ENCODE measurements around the gene TSG101.

The TSG101 gene

GRCh38 chr11:18468059-18468458, 58.7 kb downstream of the TSG101 start:
- no peak overlapping the region for H3K4me3 ChIP-seq (ENCODE audit: low read depth, low read length)
- H3K9me3 ChIP-seq (ENCODE audit: control insufficient read depth, insufficient read depth, low read length), result no peaks in the 10 kb centered on the region
- no peak overlapping the region for H3K9ac ChIP-seq (ENCODE audit: low read depth, low read length)
- no peaks in the 10 kb centered on the region for H3K4me1 ChIP-seq (ENCODE audit: control insufficient read depth, insufficient read depth, low read length)
- H3K27ac ChIP-seq (ENCODE audit: low read depth, low read length), result no peak overlapping the region
- no peaks in the 10 kb centered on the region for H3K27me3 ChIP-seq (ENCODE audit: control insufficient read depth, insufficient read depth, low read length)
- H3K36me3 ChIP-seq (ENCODE audit: control insufficient read depth, insufficient read depth, low read length), result no peaks in the 10 kb centered on the region

- Histone ChIP-seq H3K9me3 (ENCODE audit: control insufficient read depth, insufficient read depth, low read length) (no peaks in the 10 kb centered on the region), H3K4me3 (ENCODE audit: low read depth, low read length) (no peak overlapping the region), H3K27ac (ENCODE audit: low read depth, low read length) (no peak overlapping the region), H3K4me1 (ENCODE audit: control insufficient read depth, insufficient read depth, low read length) (no peaks in the 10 kb centered on the region), H3K9ac (ENCODE audit: low read depth, low read length) (no peak overlapping the region), H3K27me3 (ENCODE audit: control insufficient read depth, insufficient read depth, low read length) (no peaks in the 10 kb centered on the region), H3K36me3 (ENCODE audit: control insufficient read depth, insufficient read depth, low read length) (no peaks in the 10 kb centered on the region)
Observed at GRCh38 chr11:18466402-18466801, 60.3 kb downstream of the TSG101 start.

DNA sequence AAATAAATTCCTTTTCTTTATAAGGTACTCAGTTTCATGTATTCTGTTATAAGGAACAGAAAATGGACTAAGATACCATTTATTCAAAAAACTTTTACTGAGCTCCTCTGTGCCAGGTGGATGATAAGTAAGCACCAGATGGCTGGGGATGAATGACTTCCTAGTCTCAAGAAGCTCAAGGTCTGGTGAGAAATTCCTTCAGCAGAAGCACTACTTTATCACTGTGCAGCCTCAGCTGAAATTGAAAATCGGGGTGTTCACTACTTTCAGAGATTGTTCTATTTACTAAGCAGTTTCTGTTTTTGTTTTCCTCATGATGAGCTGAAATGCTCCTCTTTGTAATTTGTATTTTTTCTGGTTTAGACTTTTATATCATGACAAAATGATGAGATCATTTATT, 63.3 kb downstream of the TSG101 start:
- no peaks in the 10 kb centered on the region for H3K4me1 ChIP-seq (ENCODE audit: control insufficient read depth, insufficient read depth, low read length)
- no peak overlapping the region for H3K9ac ChIP-seq (ENCODE audit: low read depth, low read length)
- no peaks in the 10 kb centered on the region for H3K36me3 ChIP-seq (ENCODE audit: control insufficient read depth, insufficient read depth, low read length)
- no peak overlapping the region for H3K4me3 ChIP-seq (ENCODE audit: low read depth, low read length)
- H3K27ac ChIP-seq (ENCODE audit: low read depth, low read length), result no peak overlapping the region
- H3K9me3 ChIP-seq (ENCODE audit: control insufficient read depth, insufficient read depth, low read length), result no peaks in the 10 kb centered on the region
- H3K27me3 ChIP-seq (ENCODE audit: control insufficient read depth, insufficient read depth, low read length), result no peaks in the 10 kb centered on the region

- no peaks in the 10 kb centered on the region for H3K9me3 ChIP-seq (ENCODE audit: control insufficient read depth, insufficient read depth, low read length)
- no peak overlapping the region for H3K4me3 ChIP-seq (ENCODE audit: low read depth, low read length)
- H3K9ac ChIP-seq (ENCODE audit: low read depth, low read length), result no peak overlapping the region
- no peak overlapping the region for H3K27ac ChIP-seq (ENCODE audit: low read depth, low read length)
- H3K36me3 ChIP-seq (ENCODE audit: control insufficient read depth, insufficient read depth, low read length), result no peaks in the 10 kb centered on the region
- H3K27me3 ChIP-seq (ENCODE audit: control insufficient read depth, insufficient read depth, low read length), result no peaks in the 10 kb centered on the region
- no peaks in the 10 kb centered on the region for H3K4me1 ChIP-seq (ENCODE audit: control insufficient read depth, insufficient read depth, low read length)
Observed at GRCh38 chr11:18461909-18462308, 64.8 kb downstream of the TSG101 start.

- Histone ChIP-seq H3K36me3 (ENCODE audit: control insufficient read depth, insufficient read depth, low read length) (no peaks in the 10 kb centered on the region), H3K4me1 (ENCODE audit: control insufficient read depth, insufficient read depth, low read length) (no peaks in the 10 kb centered on the region), H3K27ac (ENCODE audit: low read depth, low read length) (no peak overlapping the region), H3K9me3 (ENCODE audit: control insufficient read depth, insufficient read depth, low read length) (no peaks in the 10 kb centered on the region), H3K27me3 (ENCODE audit: control insufficient read depth, insufficient read depth, low read length) (no peaks in the 10 kb centered on the region), H3K9ac (ENCODE audit: low read depth, low read length) (no peak overlapping the region), H3K4me3 (ENCODE audit: low read depth, low read length) (no peak overlapping the region)
Observed at GRCh38 chr11:18459634-18460033, 67.1 kb downstream of the TSG101 start.

- no peak overlapping the region for H3K27ac ChIP-seq (ENCODE audit: low read depth, low read length)
- H3K9me3 ChIP-seq (ENCODE audit: control insufficient read depth, insufficient read depth, low read length), result no peaks in the 10 kb centered on the region
- H3K36me3 ChIP-seq (ENCODE audit: control insufficient read depth, insufficient read depth, low read length), result no peaks in the 10 kb centered on the region
- H3K4me1 ChIP-seq (ENCODE audit: control insufficient read depth, insufficient read depth, low read length), result no peaks in the 10 kb centered on the region
- H3K4me3 ChIP-seq (ENCODE audit: low read depth, low read length), result no peak overlapping the region
- no peaks in the 10 kb centered on the region for H3K27me3 ChIP-seq (ENCODE audit: control insufficient read depth, insufficient read depth, low read length)
- no peak overlapping the region for H3K9ac ChIP-seq (ENCODE audit: low read depth, low read length)
Observed at GRCh38 chr11:18457450-18457849, 69.3 kb downstream of the TSG101 start.

DNA sequence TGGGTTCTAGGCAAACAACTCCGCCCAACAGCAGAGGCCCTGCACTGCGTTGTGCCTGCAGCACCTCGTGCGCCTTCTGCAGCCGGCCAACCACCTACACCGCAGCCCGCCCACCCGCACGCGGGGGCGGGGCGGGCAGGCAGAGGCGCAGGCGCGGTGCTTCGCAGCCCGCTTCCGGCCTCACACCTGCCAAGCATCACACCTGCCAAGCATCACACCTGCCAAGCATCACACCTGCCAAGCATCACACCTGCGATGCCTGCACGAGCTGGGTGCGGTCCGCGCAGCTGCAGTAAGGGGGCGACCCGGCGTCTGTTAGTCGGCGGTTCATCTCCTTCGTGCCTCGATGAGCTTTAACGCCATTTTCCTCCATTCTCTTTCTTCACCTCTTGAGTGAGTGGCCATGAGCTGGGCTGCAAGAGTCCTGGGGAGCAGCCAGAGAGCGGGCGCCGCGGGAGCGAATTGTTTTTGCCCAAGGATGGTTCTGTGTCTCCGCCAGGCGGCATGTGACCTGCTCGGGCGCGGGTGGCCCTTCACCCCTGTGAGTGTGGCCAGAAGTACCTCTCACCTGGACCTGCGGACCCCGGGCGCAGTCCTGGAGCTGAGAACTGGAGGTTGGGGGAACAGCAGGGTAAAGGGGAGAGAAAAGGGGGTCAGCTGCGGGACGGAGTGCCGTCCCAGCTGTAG, 70.9 kb downstream of the TSG101 start, which contains the start of gene LDHAL6A:
TSS of gene LDHAL6A (plus strand) at position 171 of the 687 bp plus-strand sequence. CDS start 825 bp downstream, outside the sequence.
- no peaks in the 10 kb centered on the region for H3K4me1 ChIP-seq (ENCODE audit: control insufficient read depth, insufficient read depth, low read length)
- H3K9ac ChIP-seq (ENCODE audit: low read depth, low read length), result no peak within 1 kb of the TSS
- H3K9me3 ChIP-seq (ENCODE audit: control insufficient read depth, insufficient read depth, low read length), result no peaks in the 10 kb centered on the region
- no peaks in the 10 kb centered on the region for H3K27me3 ChIP-seq (ENCODE audit: control insufficient read depth, insufficient read depth, low read length)
- no peaks in the 10 kb centered on the region for H3K36me3 ChIP-seq (ENCODE audit: control insufficient read depth, insufficient read depth, low read length)
- H3K4me3 ChIP-seq (ENCODE audit: low read depth, low read length), result no peak within 1 kb of the TSS
- H3K27ac ChIP-seq (ENCODE audit: low read depth, low read length), result no peak within 1 kb of the TSS

DNA sequence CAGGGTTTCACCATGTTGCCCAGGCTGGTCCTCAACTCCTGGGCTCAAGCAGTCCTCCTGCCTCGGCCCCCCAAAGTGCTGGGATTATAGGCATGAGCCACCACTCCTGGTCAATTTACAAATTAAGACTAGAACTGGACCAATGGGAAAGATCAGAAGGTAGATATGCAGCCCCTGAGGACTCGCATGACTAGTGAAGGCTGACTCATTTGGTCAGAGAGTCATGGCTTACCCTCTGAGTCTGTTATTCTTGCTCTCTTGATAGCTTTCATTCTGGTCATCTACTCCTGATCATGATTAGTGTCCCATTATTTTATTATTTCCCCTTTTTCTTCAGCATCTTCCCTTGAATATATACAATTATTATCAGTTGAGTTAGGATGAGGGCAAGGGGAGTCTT, 73.8 kb downstream of the TSG101 start:
- Histone ChIP-seq H3K27me3 (ENCODE audit: control insufficient read depth, insufficient read depth, low read length) (no peaks in the 10 kb centered on the region), H3K9me3 (ENCODE audit: control insufficient read depth, insufficient read depth, low read length) (no peaks in the 10 kb centered on the region), H3K4me3 (ENCODE audit: low read depth, low read length) (no peak overlapping the region), H3K4me1 (ENCODE audit: control insufficient read depth, insufficient read depth, low read length) (no peaks in the 10 kb centered on the region), H3K9ac (ENCODE audit: low read depth, low read length) (no peak overlapping the region), H3K36me3 (ENCODE audit: control insufficient read depth, insufficient read depth, low read length) (no peaks in the 10 kb centered on the region), H3K27ac (ENCODE audit: low read depth, low read length) (no peak overlapping the region)

GRCh38 chr11:18449251-18449650, 77.5 kb downstream of the TSG101 start:
- Histone ChIP-seq H3K27me3 (ENCODE audit: control insufficient read depth, insufficient read depth, low read length) (no peaks in the 10 kb centered on the region), H3K4me3 (ENCODE audit: low read depth, low read length) (no peak overlapping the region)

GRCh38 chr11:18438691-18439090, 88.1 kb downstream of the TSG101 start:
- no peak overlapping the region for H3K27ac ChIP-seq (ENCODE audit: low read depth, low read length)
- no peaks in the 10 kb centered on the region for H3K9me3 ChIP-seq (ENCODE audit: control insufficient read depth, insufficient read depth, low read length)
- H3K36me3 ChIP-seq (ENCODE audit: control insufficient read depth, insufficient read depth, low read length), result no peaks in the 10 kb centered on the region
- no peak overlapping the region for H3K9ac ChIP-seq (ENCODE audit: low read depth, low read length)
- H3K27me3 ChIP-seq (ENCODE audit: control insufficient read depth, insufficient read depth, low read length), result no peaks in the 10 kb centered on the region
- H3K4me1 ChIP-seq (ENCODE audit: control insufficient read depth, insufficient read depth, low read length), result no peaks in the 10 kb centered on the region
- H3K4me3 ChIP-seq (ENCODE audit: low read depth, low read length), result no peak overlapping the region

More at GRCh38 chr11:18449251-18449650, 77.5 kb downstream of the TSG101 start:
- no peaks in the 10 kb centered on the region for H3K9me3 ChIP-seq (ENCODE audit: control insufficient read depth, insufficient read depth, low read length)
- no peaks in the 10 kb centered on the region for H3K36me3 ChIP-seq (ENCODE audit: control insufficient read depth, insufficient read depth, low read length)
- no peaks in the 10 kb centered on the region for H3K4me1 ChIP-seq (ENCODE audit: control insufficient read depth, insufficient read depth, low read length)
- H3K9ac ChIP-seq (ENCODE audit: low read depth, low read length), result no peak overlapping the region
- no peak overlapping the region for H3K27ac ChIP-seq (ENCODE audit: low read depth, low read length)
